K562 (cell line): ENCODE measurements around the gene KDM2A. TPM values are rescaled to one million over a fixed set of nuclear protein-coding genes. Genes with fewer than 3 reads are reported as not detected.
A peak's percentile ranks its signal among the peaks of the same experiment; 100 is the strongest.

Experiments used
- ATF1 ChIP-seq, 2 experiments: fragments of 450-650 bp in 1 of 2; IDR thresholded peaks; 2 replicates each; pipeline ENCODE4 v1.6.1; 2016; ENCODE audit warnings: missing compliant biosample characterization in 1 of 2, missing genetic modification characterization in 1 of 2
- CBX2 ChIP-seq: fragments of 200-600 bp; sonication (generic); IDR thresholded peaks from one replicate; pipeline ENCODE4 v1.6.1; 2012; ENCODE audit warnings: mild to moderate bottlenecking, low read length, inconsistent platforms; ENCODE audit not compliant: insufficient read depth, poor library complexity, severe bottlenecking
- COPS2 ChIP-seq: fragments of 450-650 bp; conservative IDR thresholded peaks from 2 replicates; pipeline ENCODE4 v1.6.1; 2016; ENCODE audit warnings: mild to moderate bottlenecking, moderate library complexity
- FOXJ2 ChIP-seq: fragments of 200-800 bp; sonication (Bioruptor generic); IDR thresholded peaks from 2 replicates; pipeline ENCODE4 v1.6.1; 2016; ENCODE audit warnings: missing genetic modification characterization, missing compliant biosample characterization
- SMARCE1 ChIP-seq: fragments of 450-650 bp; IDR thresholded peaks from 2 replicates; pipeline ENCODE4 v1.7.1; 2016; ENCODE audit warnings: mild to moderate bottlenecking
- ZBTB17 ChIP-seq: fragments of 450-650 bp; formaldehyde crosslinking; IDR thresholded peaks from 2 replicates; pipeline ENCODE4 v1.4.0; 2020; ENCODE audit warnings: mild to moderate bottlenecking
- ZKSCAN3 ChIP-seq: fragments of 250-450 bp; sonication (Bioruptor Pico); IDR thresholded peaks from 2 replicates; pipeline ENCODE4 v1.4.0; 2020
- ZNF197 ChIP-seq: fragments of 200-800 bp; sonication (Bioruptor generic); IDR thresholded peaks from 2 replicates; pipeline ENCODE4 v1.6.1; 2016; ENCODE audit warnings: low read depth, missing genetic modification characterization, missing compliant biosample characterization
- ZNF717 ChIP-seq: fragments of 250-450 bp; sonication (Bioruptor Pico); IDR thresholded peaks from 2 replicates; pipeline ENCODE4 v1.5.0; 2021
- ZNF764 ChIP-seq: fragments of 250-450 bp; sonication (Bioruptor Pico); IDR thresholded peaks from 2 replicates; pipeline ENCODE4 v1.4.0; 2020; ENCODE audit warnings: low read depth, mild to moderate bottlenecking, moderate library complexity
- polyA plus RNA-seq, 8 experiments: library from polyadenylated mRNA; depleted of rRNA in 4 of 8; stranded (reverse) in 5 of 8; unstranded in 3 of 8; fragments of >200 nt; fragmentation: Nextera tagmentation in 2 of 8; fragmentation: Illumina TruSeq in 1 of 8; extraction: Ambion mirVana in 2 of 8; extraction: Trizol in 1 of 8; gene quantifications; 2 replicates each; pipeline versions ENCODE4 v1.2.1 to v1.2.3, GENCODE V29; 2011 to 2014; ENCODE audit warnings: inconsistent platforms in 1 of 8, missing spikeins in 1 of 8
- total RNA-seq, 7 experiments: library from RNA; depleted of rRNA in 6 of 7; stranded (reverse); fragments of >200 nt in 6 of 7; fragmentation: Illumina TruSeq in 2 of 7; extraction: Trizol in 2 of 7; gene quantifications; 2 replicates each; pipeline versions ENCODE4 v1.2.1 to v1.2.3, GENCODE V29; 2011 to 2021; ENCODE audit warnings: low replicate concordance in 1 of 7
- TF ChIP-seq, protein P1 (sequence below), 2 experiments: fragments of 450-650 bp in 1 of 2; sonication (generic) in 1 of 2; formaldehyde crosslinking in 1 of 2; IDR thresholded peaks; 2 replicates each; pipeline versions ENCODE4 v1.7.1 to v1.9.0; 2016 to 2022; ENCODE audit warnings: inconsistent platforms in 1 of 2, mild to moderate bottlenecking in 1 of 2, missing genetic modification reagents in 1 of 2

KDM2A gene
- total and polyA plus RNA-seq, 9 of the 15 experiments (the other 6 are each of a cell fraction or from before 2014, with no cell fraction given) = 5.0 to 39.3 (median 21.3) TPM

DNA sequence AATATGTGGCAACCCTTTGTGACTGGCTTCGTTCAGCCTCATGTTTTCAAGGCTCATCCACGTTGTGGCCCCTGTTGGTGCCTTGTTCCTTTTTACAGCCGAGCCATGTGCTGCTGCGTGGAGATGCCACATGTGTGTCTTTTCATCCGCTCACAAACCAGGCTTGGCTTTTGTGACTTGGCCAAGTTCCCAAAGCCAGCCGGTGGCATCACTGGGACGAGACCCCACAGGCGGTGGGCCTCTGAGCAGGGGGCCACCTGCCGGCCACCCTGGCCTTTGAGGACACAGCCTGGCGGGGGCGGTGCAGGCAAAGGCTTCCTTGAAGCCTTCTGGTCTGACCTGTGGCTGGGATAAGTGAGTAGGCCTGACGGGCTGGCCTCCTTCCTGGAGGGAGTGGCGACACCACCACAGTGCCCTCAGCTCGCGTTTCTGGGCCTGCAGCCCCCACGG, 157.7 kb downstream of the KDM2A start (continued):
- no peak for TF ChIP-seq ATF1 (CRISPR knock-in tag; IDR thresholded peaks at IDR 0.05)
- no peak for TF ChIP-seq ATF1 (tag; IDR thresholded peaks at IDR 0.05)
- TF ChIP-seq, protein P1, sequence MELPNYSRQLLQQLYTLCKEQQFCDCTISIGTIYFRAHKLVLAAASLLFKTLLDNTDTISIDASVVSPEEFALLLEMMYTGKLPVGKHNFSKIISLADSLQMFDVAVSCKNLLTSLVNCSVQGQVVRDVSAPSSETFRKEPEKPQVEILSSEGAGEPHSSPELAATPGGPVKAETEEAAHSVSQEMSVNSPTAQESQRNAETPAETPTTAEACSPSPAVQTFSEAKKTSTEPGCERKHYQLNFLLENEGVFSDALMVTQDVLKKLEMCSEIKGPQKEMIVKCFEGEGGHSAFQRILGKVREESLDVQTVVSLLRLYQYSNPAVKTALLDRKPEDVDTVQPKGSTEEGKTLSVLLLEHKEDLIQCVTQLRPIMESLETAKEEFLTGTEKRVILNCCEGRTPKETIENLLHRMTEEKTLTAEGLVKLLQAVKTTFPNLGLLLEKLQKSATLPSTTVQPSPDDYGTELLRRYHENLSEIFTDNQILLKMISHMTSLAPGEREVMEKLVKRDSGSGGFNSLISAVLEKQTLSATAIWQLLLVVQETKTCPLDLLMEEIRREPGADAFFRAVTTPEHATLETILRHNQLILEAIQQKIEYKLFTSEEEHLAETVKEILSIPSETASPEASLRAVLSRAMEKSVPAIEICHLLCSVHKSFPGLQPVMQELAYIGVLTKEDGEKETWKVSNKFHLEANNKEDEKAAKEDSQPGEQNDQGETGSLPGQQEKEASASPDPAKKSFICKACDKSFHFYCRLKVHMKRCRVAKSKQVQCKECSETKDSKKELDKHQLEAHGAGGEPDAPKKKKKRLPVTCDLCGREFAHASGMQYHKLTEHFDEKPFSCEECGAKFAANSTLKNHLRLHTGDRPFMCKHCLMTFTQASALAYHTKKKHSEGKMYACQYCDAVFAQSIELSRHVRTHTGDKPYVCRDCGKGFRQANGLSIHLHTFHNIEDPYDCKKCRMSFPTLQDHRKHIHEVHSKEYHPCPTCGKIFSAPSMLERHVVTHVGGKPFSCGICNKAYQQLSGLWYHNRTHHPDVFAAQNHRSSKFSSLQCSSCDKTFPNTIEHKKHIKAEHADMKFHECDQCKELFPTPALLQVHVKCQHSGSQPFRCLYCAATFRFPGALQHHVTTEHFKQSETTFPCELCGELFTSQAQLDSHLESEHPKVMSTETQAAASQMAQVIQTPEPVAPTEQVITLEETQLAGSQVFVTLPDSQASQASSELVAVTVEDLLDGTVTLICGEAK (IDR thresholded peaks at IDR 0.05) = no peak
- TF ChIP-seq, protein P1 (CRISPR knock-in tag; IDR thresholded peaks at IDR 0.05) = no peak
- no peak for TF ChIP-seq ZNF764 (CRISPR knock-in tag)
- no peak for TF ChIP-seq ZNF197 (CRISPR knock-in tag)
- TF ChIP-seq ZNF717 (CRISPR knock-in tag) = no peak
- no peak for TF ChIP-seq CBX2
- TF ChIP-seq ZBTB17 (CRISPR knock-in tag) = no peak
- TF ChIP-seq COPS2 = no peak
- no peak for TF ChIP-seq ZKSCAN3 (CRISPR knock-in tag)
- 0 out of 2 replicates have a peak, but pooled peaks have one; percentile 33 for TF ChIP-seq SMARCE1
- TF ChIP-seq FOXJ2 (tag) = no peak
- TF ChIP-seq, all 486 proteins: peak for 52
